Neural cell (in vitro differentiated cells): Measurements from ENCODE around the gene INHBC. TPM values are rescaled to one million over a fixed set of nuclear protein-coding genes. Genes with fewer than 3 reads are reported as not detected.

Experiments
- H2AFZ ChIP-seq: fragments of 200-600, 300-800 bp; sonication (generic), shearing (Covaris generic); 2 replicates; pipeline ENCODE4 v1.6.0; 2014; ENCODE audit warnings: low read depth, mild to moderate bottlenecking, antibody characterized with exemption, low read length, moderate library complexity
- H3F3A ChIP-seq: fragments of 200-600 bp; shearing (Covaris generic); 2 replicates; pipeline ENCODE4 v1.6.1; 2016; ENCODE audit warnings: mild to moderate bottlenecking, moderate library complexity, mixed read lengths, antibody characterized with exemption, low read length; ENCODE audit not compliant: insufficient read depth, poor library complexity, severe bottlenecking
- H3K27ac ChIP-seq: fragments of 200-600, 300-800 bp; sonication (generic), shearing (Covaris generic); 2 replicates; pipeline ENCODE4 v1.5.1; 2014; ENCODE audit warnings: mild to moderate bottlenecking, low read length, moderate library complexity
- H3K27me3 ChIP-seq: fragments of 300-800, 200-600 bp; sonication (generic), shearing (Covaris generic); 2 replicates; pipeline ENCODE4 v1.6.0; 2014; ENCODE audit warnings: mild to moderate bottlenecking, low read depth, low read length, moderate library complexity; ENCODE audit not compliant: insufficient read depth
- H3K36me3 ChIP-seq: fragments of 300-800, 200-600 bp; sonication (generic), shearing (Covaris generic); 2 replicates; pipeline ENCODE4 v1.5.1; 2014; ENCODE audit warnings: mild to moderate bottlenecking, antibody characterized with exemption, low read length, moderate library complexity; ENCODE audit not compliant: insufficient read depth
- H3K4me2 ChIP-seq: fragments of 300-800, 200-600 bp; sonication (generic), shearing (Covaris generic); 2 replicates; pipeline ENCODE4 v1.6.0; 2014; ENCODE audit warnings: mild to moderate bottlenecking, low read length
- H3K4me3 ChIP-seq: fragments of 300-800, 200-600 bp; sonication (generic), shearing (Covaris generic); 2 replicates; pipeline ENCODE4 v1.5.1; 2014; ENCODE audit warnings: mild to moderate bottlenecking, low read length, moderate library complexity
- H3K79me2 ChIP-seq: fragments of 200-600 bp; shearing (Covaris generic); replicated peaks from 2 replicates; pipeline ENCODE4 v1.6.0; 2014; ENCODE audit warnings: mild to moderate bottlenecking, low read length, moderate library complexity; ENCODE audit not compliant: insufficient read depth
- H3K9ac ChIP-seq: fragments of 300-800, 200-600 bp; sonication (generic), shearing (Covaris generic); 2 replicates; pipeline ENCODE4 v1.6.1; 2016; ENCODE audit warnings: mild to moderate bottlenecking, low read length, mixed read lengths
- H3K9me2 ChIP-seq: fragments of 200-600 bp; shearing (Covaris generic); 2 replicates; pipeline ENCODE4 v1.6.1; 2016; ENCODE audit warnings: mild to moderate bottlenecking, low read length, mixed read lengths; ENCODE audit not compliant: insufficient read depth
- H3K9me3 ChIP-seq: fragments of 200-600, 300-800 bp; sonication (generic), shearing (Covaris generic); 2 replicates; pipeline ENCODE4 v1.6.1; 2016; ENCODE audit warnings: mild to moderate bottlenecking, mixed run types, low read length, moderate library complexity, mixed read lengths
- H4K20me1 ChIP-seq: fragments of 200-600 bp; shearing (Covaris generic); 2 replicates; pipeline ENCODE4 v1.6.1; 2016; ENCODE audit warnings: mild to moderate bottlenecking, mixed run types; ENCODE audit not compliant: insufficient read depth
- CTCF ChIP-seq: fragments of 450-650 bp; IDR thresholded peaks from 2 replicates; pipeline ENCODE4 v1.5.1; 2014; ENCODE audit warnings: antibody characterized with exemption, mild to moderate bottlenecking, moderate library complexity; ENCODE audit not compliant: poor library complexity, severe bottlenecking
- EP300 ChIP-seq: fragments of 450-650 bp; conservative IDR thresholded peaks from 2 replicates; pipeline ENCODE4 v1.6.1; 2014; ENCODE audit warnings: antibody characterized with exemption, mild to moderate bottlenecking, moderate library complexity; ENCODE audit not compliant: poor library complexity, severe bottlenecking
- EZH2 ChIP-seq: fragments of 200-600, 300-800 bp; shearing (Covaris generic), sonication (generic); IDR thresholded peaks from 2 replicates; pipeline ENCODE4 v1.6.1; 2014; ENCODE audit warnings: antibody characterized with exemption, low read length, borderline replicate concordance, mild to moderate bottlenecking; ENCODE audit not compliant: insufficient read depth, poor library complexity, severe bottlenecking
- MXI1 ChIP-seq: fragments of 450-650 bp; conservative IDR thresholded peaks from 2 replicates; pipeline ENCODE4 v1.6.1; 2014; ENCODE audit warnings: antibody characterized with exemption, mild to moderate bottlenecking; ENCODE audit not compliant: poor library complexity, severe bottlenecking
- POLR2AphosphoS5 ChIP-seq: IDR thresholded peaks from 2 replicates; pipeline ENCODE4 v1.6.1; 2012
- RAD21 ChIP-seq: fragments of 450-650 bp; conservative IDR thresholded peaks from 2 replicates; pipeline ENCODE4 v1.6.1; 2014; ENCODE audit warnings: antibody characterized with exemption, mild to moderate bottlenecking, moderate library complexity
- REST ChIP-seq: IDR thresholded peaks from 2 replicates; pipeline ENCODE4 v1.6.1; 2012; ENCODE audit warnings: borderline replicate concordance
- TAF1 ChIP-seq: IDR thresholded peaks from 2 replicates; pipeline ENCODE4 v1.6.1; 2012; ENCODE audit warnings: low read depth
- polyA plus RNA-seq: library from polyadenylated mRNA; depleted of rRNA; stranded (reverse); fragments of >200 nt; gene quantifications from 2 replicates; pipeline ENCODE4 v1.2.3, GENCODE V29; 2014

Gene INHBC
- polyA plus RNA-seq, 1 donor from 2014 or later: not detected

GRCh38 chr12:57465747-57466505, 31.3 kb downstream of the INHBC start:
- peaks cover 29% of the 10 kb centered on the region for H3K27me3 ChIP-seq
- no peak overlapping the region for H3K4me3 ChIP-seq

GRCh38 chr12:57467212-57467874, 32.8 kb downstream of the INHBC start:
- H3K4me3 ChIP-seq: no peak overlapping the region
- H3F3A ChIP-seq: no peaks in the 10 kb centered on the region
- no peaks in the 10 kb centered on the region for H4K20me1 ChIP-seq
- peaks cover 29% of the 10 kb centered on the region for H3K27me3 ChIP-seq
- H3K27ac ChIP-seq: no peak overlapping the region
- H3K9ac ChIP-seq: no peak overlapping the region
- no peaks in the 10 kb centered on the region for H3K36me3 ChIP-seq
- H3K9me3 ChIP-seq: no peaks in the 10 kb centered on the region
- TF ChIP-seq EP300 (no peak), TAF1 (no peak), RAD21 (no peak), CTCF (no peak), EZH2 (no peak), MXI1 (no peak), REST (no peak), POLR2AphosphoS5 (no peak)
- H3K79me2 ChIP-seq: no peaks in the 10 kb centered on the region
- H2AFZ ChIP-seq: no peak overlapping the region
- H3K4me2 ChIP-seq: no peak overlapping the region
- no peaks in the 10 kb centered on the region for H3K9me2 ChIP-seq

More at GRCh38 chr12:57465747-57466505, 31.3 kb downstream of the INHBC start:
- no peaks in the 10 kb centered on the region for H3K9me2 ChIP-seq
- H3K27ac ChIP-seq: no peak overlapping the region
- no peaks in the 10 kb centered on the region for H4K20me1 ChIP-seq
- no peak overlapping the region for H3K4me2 ChIP-seq
- H3K9me3 ChIP-seq: no peaks in the 10 kb centered on the region
- H3K36me3 ChIP-seq: no peaks in the 10 kb centered on the region
- no peak overlapping the region for H2AFZ ChIP-seq
- H3K9ac ChIP-seq: no peak overlapping the region
- no peak for TF ChIP-seq EP300
- no peaks in the 10 kb centered on the region for H3F3A ChIP-seq
- no peaks in the 10 kb centered on the region for H3K79me2 ChIP-seq
